Endothelial cell of umbilical vein (primary cell): ENCODE data around the gene SVIL. TPM values are rescaled to one million over a fixed set of nuclear protein-coding genes. Genes with fewer than 3 reads are reported as not detected.

Experiments
- BruUV-seq: library from RNA; stranded (reverse); fragments of 400-500 nt; replicated peaks from 2 replicates; lab custom pipeline; 2021; lab: Mats Ljungman, UMichigan
- CTCF ChIA-PET: fragments of 300-600, 350-600 bp; sonication (Branson Sonifier 250); formaldehyde crosslinking; loops from one replicate; lab custom pipeline; 2021; ENCODE audit warnings: antibody characterized with exemption, inconsistent platforms; lab: Charles Lee
- POLR2A ChIA-PET: fragments of 300-600, 350-600 bp; sonication (Branson Sonifier 250); formaldehyde crosslinking; loops from one replicate; lab custom pipeline; 2021; ENCODE audit warnings: antibody characterized with exemption, inconsistent platforms; lab: Charles Lee
- DNase-seq: peaks from one replicate; pipeline ENCODE4 v3.0.0-alpha.2; 2011; ENCODE audit warnings: low read depth, low spot score
- FAIRE-seq: peaks from 2 replicates; lab custom pipeline; 2011; peaks lifted over from hg19 to GRCh38; lab: Jason Lieb, UNC
- H2AFZ ChIP-seq: 2 replicates; pipeline ENCODE4 v1.6.0; 2012; ENCODE audit warnings: low read depth, low read length, control low read depth, inconsistent platforms
- H3K27ac ChIP-seq: 2 replicates; pipeline ENCODE4 v1.5.1; 2011; ENCODE audit warnings: low read depth, mild to moderate bottlenecking, control low read depth, low read length, moderate library complexity; ENCODE audit not compliant: insufficient read depth
- H3K27me3 ChIP-seq, 2 experiments: 2 replicates each; pipeline versions ENCODE4 v1.6.0 to v1.6.1; 2011; ENCODE audit warnings: low read length in 2 of 2, mixed read lengths in 1 of 2; ENCODE audit not compliant: control insufficient read depth in 2 of 2, insufficient read depth in 2 of 2
- H3K36me3 ChIP-seq, 2 experiments: 2 replicates in 1 of 2; 3 replicates in 1 of 2; pipeline ENCODE4 v1.5.1; 2011; ENCODE audit warnings: low read length in 2 of 2, mild to moderate bottlenecking in 1 of 2, moderate library complexity in 1 of 2; ENCODE audit not compliant: control insufficient read depth in 2 of 2, insufficient read depth in 2 of 2; ENCODE audit errors: extremely low read depth in 1 of 2
- H3K4me1 ChIP-seq: 3 replicates; pipeline ENCODE4 v1.5.1; 2011; ENCODE audit warnings: mild to moderate bottlenecking, low read length; ENCODE audit not compliant: control insufficient read depth, insufficient read depth; ENCODE audit errors: extremely low read depth
- H3K4me2 ChIP-seq: 2 replicates; pipeline ENCODE4 v1.6.1; 2011; ENCODE audit warnings: low read length, control low read depth, mixed read lengths; ENCODE audit not compliant: insufficient read depth
- H3K4me3 ChIP-seq, 3 experiments: fragments of 200-600 bp in 1 of 3; sonication (generic), shearing (Covaris generic) in 1 of 3; replicated peaks in 1 of 3; 2 replicates each; pipeline ENCODE4 v1.5.1; 2011 to 2016; ENCODE audit warnings: control low read depth in 3 of 3, low read length in 3 of 3, mild to moderate bottlenecking in 2 of 3, inconsistent platforms in 1 of 3, low read depth in 1 of 3, moderate library complexity in 1 of 3; ENCODE audit not compliant: insufficient read depth in 1 of 3
- H3K79me2 ChIP-seq: 2 replicates; pipeline ENCODE4 v1.6.0; 2012; ENCODE audit warnings: low read length, inconsistent platforms; ENCODE audit not compliant: control insufficient read depth, insufficient read depth
- H3K9ac ChIP-seq: replicated peaks from 2 replicates; pipeline ENCODE3; 2011; ENCODE audit warnings: low read length, control low read depth; ENCODE audit not compliant: insufficient read depth; ENCODE audit errors: extremely low read depth
- H3K9me1 ChIP-seq: replicated peaks from 3 replicates; pipeline ENCODE4 v1.6.0; 2011; ENCODE audit warnings: mild to moderate bottlenecking, low read length; ENCODE audit not compliant: control insufficient read depth, insufficient read depth; ENCODE audit errors: extremely low read depth
- H3K9me3 ChIP-seq: replicated peaks from 2 replicates; pipeline ENCODE4 v1.5.1; 2012; ENCODE audit warnings: low read length, inconsistent platforms; ENCODE audit not compliant: control insufficient read depth, insufficient read depth
- H4K20me1 ChIP-seq: replicated peaks from 2 replicates; pipeline ENCODE3; 2011; ENCODE audit warnings: mild to moderate bottlenecking, low read length; ENCODE audit not compliant: control insufficient read depth, insufficient read depth; ENCODE audit errors: extremely low read depth
- EZH2 ChIP-seq: IDR thresholded peaks from 2 replicates; pipeline ENCODE4 v1.6.1; 2012; ENCODE audit warnings: borderline replicate concordance, low read depth, mild to moderate bottlenecking, moderate library complexity, low read length, inconsistent platforms; ENCODE audit not compliant: severe bottlenecking
- FOS ChIP-seq: IDR thresholded peaks from 2 replicates; pipeline ENCODE4 v1.6.1; 2011; ENCODE audit warnings: mild to moderate bottlenecking, low read length, moderate library complexity, borderline replicate concordance; ENCODE audit not compliant: insufficient read depth
- JUN ChIP-seq: IDR thresholded peaks from 2 replicates; pipeline ENCODE4 v1.6.1; 2011; ENCODE audit warnings: borderline replicate concordance, low read depth; ENCODE audit not compliant: insufficient read length, insufficient read depth
- MYC ChIP-seq: IDR thresholded peaks from one replicate; pipeline ENCODE4 v1.6.1; 2011; ENCODE audit warnings: mild to moderate bottlenecking, low read depth, low read length
- POLR2AphosphoS5 ChIP-seq: IDR thresholded peaks from 2 replicates; pipeline ENCODE4 v1.6.1; 2012; ENCODE audit warnings: low read depth, mild to moderate bottlenecking, control low read depth, low read length, moderate library complexity; ENCODE audit not compliant: insufficient read depth
- dilution Hi-C: fragments of 300-500 bp; cut with MboI; formaldehyde crosslinking; loops from one replicate; pipeline ENCODE4 v1.15.0; 2019; ENCODE audit warnings: low sequenced_read_pairs; ENCODE audit not compliant: extremely low pct_ligation_motif_present
- intact Hi-C: fragments of 100-400 bp; cut with micrococcal nuclease; formaldehyde crosslinking; loops from one replicate; pipeline ENCODE4 v1.10.0; 2022
- polyA plus RNA-seq, 4 experiments: library from polyadenylated mRNA; depleted of rRNA in 3 of 4; stranded (reverse) in 3 of 4; unstranded in 1 of 4; fragments of >200 nt; gene quantifications; 2 replicates each; pipeline versions ENCODE4 v1.2.1 to v1.2.3, GENCODE V29; 2011 to 2012; ENCODE audit warnings: missing spikeins in 1 of 4
- total RNA-seq: library from RNA; stranded (reverse); gene quantifications from 2 replicates; pipeline ENCODE4 v1.2.3, GENCODE V29; 2021
- TF ChIP-seq, protein P1 (sequence below), 2 donors: IDR thresholded peaks; 1 replicate in 1 of 2; 2 replicates in 1 of 2; pipeline ENCODE4 v1.5.1; 2011; ENCODE audit warnings: low read length in 2 of 2, mild to moderate bottlenecking in 2 of 2, moderate library complexity in 2 of 2, control low read depth in 1 of 2, inconsistent platforms in 1 of 2, low read depth in 1 of 2; ENCODE audit not compliant: insufficient read depth in 1 of 2; ENCODE audit errors: extremely low read depth in 1 of 2

SVIL gene
- total and polyA plus RNA-seq, 2 donors (not counting 3 experiments of a cell fraction or from before 2014, with no cell fraction given) = 22.6 to 70.7 TPM

DNA sequence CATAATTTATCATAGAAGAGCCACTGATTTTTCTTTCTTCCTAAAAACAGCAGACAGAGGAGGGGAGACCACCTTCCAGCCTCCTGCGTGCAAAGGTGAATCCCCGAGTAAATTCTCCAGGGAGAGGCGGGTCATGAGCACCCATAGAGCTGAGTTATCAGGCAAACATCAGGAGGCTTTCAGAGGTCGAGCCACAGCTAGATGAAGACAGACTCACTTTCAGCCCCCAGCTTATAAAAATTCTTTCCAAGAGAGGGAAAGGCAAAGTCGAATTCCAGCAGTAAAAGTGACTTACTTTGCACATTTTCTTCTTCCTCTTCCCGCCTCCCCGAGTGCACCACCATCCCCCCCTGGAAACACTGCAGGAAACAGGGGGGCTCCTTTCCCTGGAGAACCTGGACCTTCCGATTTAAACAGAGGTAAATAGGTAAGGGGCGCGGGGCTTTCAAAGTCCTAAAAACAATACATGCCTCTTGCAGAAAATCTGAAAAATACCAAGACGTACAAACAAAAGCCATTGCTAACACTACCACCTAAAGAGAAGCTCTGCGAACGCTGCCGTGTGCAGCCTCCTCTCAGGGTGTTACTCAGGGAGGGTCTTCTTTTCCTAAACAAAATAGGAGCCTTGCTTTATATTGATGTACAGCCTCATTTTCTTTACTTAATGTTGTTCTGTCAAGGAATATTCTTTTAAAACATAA is 163.8 kb downstream of the SVIL start:
- H3K79me2 ChIP-seq = no peaks in the 10 kb centered on the region
- FAIRE-seq = no peak
- H3K4me2 ChIP-seq = no peak overlapping the region
- TF ChIP-seq MYC (no peak), FOS (no peak), JUN (no peak)
- peaks cover 3% of the 10 kb centered on the region for H3K4me1 ChIP-seq
- H3K9me3 ChIP-seq = no peaks in the 10 kb centered on the region
- no peaks in the 10 kb centered on the region for H4K20me1 ChIP-seq
- H3K4me3 ChIP-seq = no peak overlapping the region
- ChIA-PET POLR2A (no interaction called here), CTCF (interaction anchor here (0.8 to 1.5 kb wide), 2 partner anchors 11 to 42 kb away, joined by 3 to 4 read pairs; no protein-coding TSS in a partner anchor)
- DNase-seq = no peak
- H3K27ac ChIP-seq = no peak overlapping the region
- BruUV-seq = no TSS peak
- dilution Hi-C loops (no loop called here), intact Hi-C loops (no loop called here)
- H2AFZ ChIP-seq = no peak overlapping the region
- no peak overlapping the region for H3K9ac ChIP-seq
- peaks cover 10 to 33% of the 10 kb centered on the region in 2 experiments for H3K36me3 ChIP-seq
- H3K27me3 ChIP-seq = no peaks in the 10 kb centered on the region
- H3K9me1 ChIP-seq = no peaks in the 10 kb centered on the region

DNA sequence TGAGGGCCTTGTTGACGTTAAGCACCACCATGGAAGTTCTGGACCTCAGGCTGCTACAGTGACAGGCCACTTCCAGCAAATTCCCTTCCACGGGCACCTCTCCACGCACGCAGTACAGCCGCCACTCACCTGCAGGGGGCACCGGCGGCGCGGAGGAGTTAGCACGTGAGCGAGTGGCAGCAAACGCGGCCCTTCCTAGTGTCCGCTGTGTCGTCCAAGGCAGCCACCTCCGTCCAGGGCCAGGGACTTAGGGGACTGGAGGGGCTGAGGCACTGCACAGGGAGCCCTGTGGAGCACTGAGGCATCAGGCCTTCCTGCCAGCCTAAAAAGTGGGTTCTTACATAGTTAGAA is 164.4 kb downstream of the SVIL start:
- peaks cover 10 to 32% of the 10 kb centered on the region in 2 experiments for H3K36me3 ChIP-seq
- no peak overlapping the region for H2AFZ ChIP-seq
- CTCF ChIA-PET = interaction anchor here (1.5 kb wide), 1 partner anchor 12 kb away, joined by 4 read pairs; no protein-coding TSS in a partner anchor
- no peaks in the 10 kb centered on the region for H3K79me2 ChIP-seq
- H3K9me1 ChIP-seq = no peaks in the 10 kb centered on the region
- BruUV-seq = no TSS peak
- TF ChIP-seq, protein P1, sequence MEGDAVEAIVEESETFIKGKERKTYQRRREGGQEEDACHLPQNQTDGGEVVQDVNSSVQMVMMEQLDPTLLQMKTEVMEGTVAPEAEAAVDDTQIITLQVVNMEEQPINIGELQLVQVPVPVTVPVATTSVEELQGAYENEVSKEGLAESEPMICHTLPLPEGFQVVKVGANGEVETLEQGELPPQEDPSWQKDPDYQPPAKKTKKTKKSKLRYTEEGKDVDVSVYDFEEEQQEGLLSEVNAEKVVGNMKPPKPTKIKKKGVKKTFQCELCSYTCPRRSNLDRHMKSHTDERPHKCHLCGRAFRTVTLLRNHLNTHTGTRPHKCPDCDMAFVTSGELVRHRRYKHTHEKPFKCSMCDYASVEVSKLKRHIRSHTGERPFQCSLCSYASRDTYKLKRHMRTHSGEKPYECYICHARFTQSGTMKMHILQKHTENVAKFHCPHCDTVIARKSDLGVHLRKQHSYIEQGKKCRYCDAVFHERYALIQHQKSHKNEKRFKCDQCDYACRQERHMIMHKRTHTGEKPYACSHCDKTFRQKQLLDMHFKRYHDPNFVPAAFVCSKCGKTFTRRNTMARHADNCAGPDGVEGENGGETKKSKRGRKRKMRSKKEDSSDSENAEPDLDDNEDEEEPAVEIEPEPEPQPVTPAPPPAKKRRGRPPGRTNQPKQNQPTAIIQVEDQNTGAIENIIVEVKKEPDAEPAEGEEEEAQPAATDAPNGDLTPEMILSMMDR (IDR thresholded peaks at IDR 0.05; ENCODE audit: extremely low read depth in 1 of 2, insufficient read depth in 1 of 2, low read depth in 1 of 2, low read length in 2 of 2) = peak; percentile 35 to 41
- no peak for TF ChIP-seq EZH2
- TF ChIP-seq POLR2AphosphoS5 = no peak
- H3K4me3 ChIP-seq = no peak overlapping the region
- POLR2A ChIA-PET = no interaction called here
- intact Hi-C loops (no loop called here), dilution Hi-C loops (no loop called here)
- no peaks in the 10 kb centered on the region for H3K9me3 ChIP-seq
- H4K20me1 ChIP-seq = no peaks in the 10 kb centered on the region
- H3K27ac ChIP-seq = no peak overlapping the region
- no peak overlapping the region for H3K4me2 ChIP-seq
- FAIRE-seq = no peak
- no peak overlapping the region for H3K9ac ChIP-seq
- no peak for DNase-seq
- no peaks in the 10 kb centered on the region for H3K27me3 ChIP-seq
- H3K4me1 ChIP-seq = peaks cover 3% of the 10 kb centered on the region
